ENCODE data around the gene KIAA0040. TPM values are rescaled to one million over a fixed set of nuclear protein-coding genes. Genes with fewer than 3 reads are reported as not detected.

The KIAA0040 gene
- total RNA-seq, 1 experiment from 2014 or later: 32.4 TPM

DNA sequence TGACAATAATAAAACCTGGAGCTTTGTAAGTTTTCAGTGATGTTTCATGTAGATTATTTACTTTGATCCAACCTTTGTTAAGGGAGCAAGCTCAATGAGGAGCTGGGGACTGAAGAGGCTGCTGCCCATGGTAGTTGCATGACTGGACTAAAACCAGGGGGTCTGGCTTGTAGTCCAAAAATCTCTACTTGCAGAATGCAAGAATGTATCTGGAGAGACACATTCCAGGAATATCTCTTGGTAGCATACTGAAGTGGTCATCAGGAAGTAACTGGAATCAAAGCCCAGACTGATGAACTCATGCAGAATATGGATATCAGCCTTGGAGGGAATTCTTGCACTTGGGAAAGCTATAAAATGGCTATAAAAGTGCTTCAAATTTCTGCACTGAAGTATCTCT lies 5.8 kb upstream of the KIAA0040 start:
- DNase-seq (ENCODE audit: low read depth, low spot score): no peak
- Histone ChIP-seq H3K4me2 (ENCODE audit: low read length) (peak overlapping the region; percentile 54), H3K9me3 (ENCODE audit: control insufficient read depth in 1 of 2, insufficient read depth in 1 of 2, low read depth in 1 of 2, low read length in 2 of 2) (no peaks in the 10 kb centered on the region), H2AFZ (ENCODE audit: low read depth, low read length, poor library complexity, severe bottlenecking) (no peak overlapping the region), H3K79me2 (ENCODE audit: insufficient read depth, low read length) (no peaks in the 10 kb centered on the region), H3K9ac (ENCODE audit: low read length) (no peak overlapping the region), H3K27ac (ENCODE audit: low read depth, low read length) (no peak overlapping the region), H3K27me3 (ENCODE audit: insufficient read depth, low read length) (no peaks in the 10 kb centered on the region), H3K4me3 (replicated peaks in 1 of 2; ENCODE audit: low read depth in 1 of 2, low read length in 2 of 2) (no peak overlapping the region), H4K20me1 (ENCODE audit: insufficient read depth) (no peaks in the 10 kb centered on the region), H3K36me3 (ENCODE audit: control insufficient read depth in 1 of 2, insufficient read depth in 2 of 2, low read length in 2 of 2) (no peaks in the 10 kb centered on the region), H3K4me1 (ENCODE audit: control insufficient read depth in 1 of 2, insufficient read depth in 2 of 2, low read length in 2 of 2) (peaks cover 16 to 37% of the 10 kb centered on the region in 2 experiments), H3K9me2 (ENCODE audit: insufficient read depth) (no peaks in the 10 kb centered on the region)
- no peak for ATAC-seq
- intact Hi-C loops (cut with micrococcal nuclease): no loop called here
- ChIA-PET POLR2A (no interaction called here), CTCF (no interaction called here), RAD21 (ENCODE audit: low non-redundant PET in 1 of 2, low total read pairs in 2 of 2, uncharacterized antibody in 2 of 2, unreplicated experiment in 2 of 2) (no interaction called here)
- BruUV-seq (replicated peaks): no TSS peak
- TF ChIP-seq SP1 (IDR thresholded peaks at IDR 0.05; ENCODE audit: low read depth) (no peak), EZH2 (IDR thresholded peaks at IDR 0.05) (no peak), POLR2A (IDR thresholded peaks at IDR 0.05; ENCODE audit: borderline replicate concordance, extremely low read depth, insufficient read depth, insufficient read length) (no peak), SIN3A (IDR thresholded peaks at IDR 0.05; ENCODE audit: low read depth) (no peak), RAD21 (IDR thresholded peaks at IDR 0.05; ENCODE audit: low read depth) (no peak), JUND (IDR thresholded peaks at IDR 0.05) (no peak), ZFX (IDR thresholded peaks at IDR 0.05) (no peak), EZH2phosphoT487 (IDR thresholded peaks at IDR 0.05; ENCODE audit: borderline replicate concordance) (no peak)
- TF ChIP-seq, protein P1, sequence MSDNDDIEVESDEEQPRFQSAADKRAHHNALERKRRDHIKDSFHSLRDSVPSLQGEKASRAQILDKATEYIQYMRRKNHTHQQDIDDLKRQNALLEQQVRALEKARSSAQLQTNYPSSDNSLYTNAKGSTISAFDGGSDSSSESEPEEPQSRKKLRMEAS (IDR thresholded peaks at IDR 0.05): no peak
- TF ChIP-seq, protein P2, sequence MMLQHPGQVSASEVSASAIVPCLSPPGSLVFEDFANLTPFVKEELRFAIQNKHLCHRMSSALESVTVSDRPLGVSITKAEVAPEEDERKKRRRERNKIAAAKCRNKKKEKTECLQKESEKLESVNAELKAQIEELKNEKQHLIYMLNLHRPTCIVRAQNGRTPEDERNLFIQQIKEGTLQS (IDR thresholded peaks at IDR 0.05): no peak
- TF ChIP-seq, protein P3, sequence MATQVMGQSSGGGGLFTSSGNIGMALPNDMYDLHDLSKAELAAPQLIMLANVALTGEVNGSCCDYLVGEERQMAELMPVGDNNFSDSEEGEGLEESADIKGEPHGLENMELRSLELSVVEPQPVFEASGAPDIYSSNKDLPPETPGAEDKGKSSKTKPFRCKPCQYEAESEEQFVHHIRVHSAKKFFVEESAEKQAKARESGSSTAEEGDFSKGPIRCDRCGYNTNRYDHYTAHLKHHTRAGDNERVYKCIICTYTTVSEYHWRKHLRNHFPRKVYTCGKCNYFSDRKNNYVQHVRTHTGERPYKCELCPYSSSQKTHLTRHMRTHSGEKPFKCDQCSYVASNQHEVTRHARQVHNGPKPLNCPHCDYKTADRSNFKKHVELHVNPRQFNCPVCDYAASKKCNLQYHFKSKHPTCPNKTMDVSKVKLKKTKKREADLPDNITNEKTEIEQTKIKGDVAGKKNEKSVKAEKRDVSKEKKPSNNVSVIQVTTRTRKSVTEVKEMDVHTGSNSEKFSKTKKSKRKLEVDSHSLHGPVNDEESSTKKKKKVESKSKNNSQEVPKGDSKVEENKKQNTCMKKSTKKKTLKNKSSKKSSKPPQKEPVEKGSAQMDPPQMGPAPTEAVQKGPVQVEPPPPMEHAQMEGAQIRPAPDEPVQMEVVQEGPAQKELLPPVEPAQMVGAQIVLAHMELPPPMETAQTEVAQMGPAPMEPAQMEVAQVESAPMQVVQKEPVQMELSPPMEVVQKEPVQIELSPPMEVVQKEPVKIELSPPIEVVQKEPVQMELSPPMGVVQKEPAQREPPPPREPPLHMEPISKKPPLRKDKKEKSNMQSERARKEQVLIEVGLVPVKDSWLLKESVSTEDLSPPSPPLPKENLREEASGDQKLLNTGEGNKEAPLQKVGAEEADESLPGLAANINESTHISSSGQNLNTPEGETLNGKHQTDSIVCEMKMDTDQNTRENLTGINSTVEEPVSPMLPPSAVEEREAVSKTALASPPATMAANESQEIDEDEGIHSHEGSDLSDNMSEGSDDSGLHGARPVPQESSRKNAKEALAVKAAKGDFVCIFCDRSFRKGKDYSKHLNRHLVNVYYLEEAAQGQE (IDR thresholded peaks at IDR 0.05; ENCODE audit: low read depth): no peak

Data from HCT116 (cell line).